HG02884 (cell line): ENCODE data around the gene MNX1.

Source experiments
- ATAC-seq: cut with Tn5 transposase; IDR thresholded peaks from one replicate; pipeline ENCODE4 v1.9.1; 2021; ENCODE audit warnings: mild to moderate bottlenecking, moderate library complexity; ENCODE audit not compliant: unreplicated experiment

The MNX1 gene

GRCh38 chr7:157033483-157034473 is 23.3 kb upstream of the MNX1 start:
- ATAC-seq, result no peak

DNA sequence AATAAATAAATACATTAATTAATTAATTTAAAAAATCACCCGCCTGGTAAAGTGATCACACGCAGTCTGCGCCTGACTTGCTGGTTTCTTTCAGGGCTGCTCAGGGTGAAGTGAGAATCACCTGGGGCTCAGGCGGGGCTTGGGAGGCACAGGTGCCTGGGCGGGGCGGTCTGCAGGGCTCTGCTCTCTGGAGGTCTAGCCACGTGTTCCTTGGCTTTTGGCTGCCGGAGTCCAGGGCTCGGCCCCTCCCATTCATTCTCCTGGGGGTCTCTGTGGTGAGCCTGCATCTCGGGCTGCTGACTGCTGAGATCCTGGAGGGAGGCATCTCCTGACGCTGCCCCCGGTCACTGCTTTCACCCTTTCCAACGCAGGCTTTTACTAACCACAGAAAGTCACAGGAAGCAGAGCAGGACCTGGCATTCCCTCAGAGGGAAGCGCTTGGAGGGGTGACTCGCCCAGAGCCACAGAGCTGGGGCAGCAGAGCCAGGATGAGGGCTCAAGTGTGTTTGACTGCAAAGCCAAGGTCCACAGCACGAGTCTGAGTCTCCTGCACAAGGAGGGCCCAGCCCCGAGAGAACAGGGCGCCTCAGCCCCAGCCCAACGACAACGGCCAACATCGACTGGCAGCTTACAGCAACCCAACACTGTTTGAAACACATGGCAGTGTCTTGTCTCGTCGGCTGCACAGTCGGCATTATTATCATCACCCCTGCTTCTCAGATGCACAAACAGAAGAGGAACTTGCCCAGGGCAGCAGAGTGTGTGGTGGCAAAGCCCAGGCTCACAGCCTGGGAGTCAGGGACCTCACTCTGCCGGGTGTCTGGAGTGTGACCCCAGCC is 22.4 kb upstream of the MNX1 start:
- ATAC-seq, result no peak

DNA sequence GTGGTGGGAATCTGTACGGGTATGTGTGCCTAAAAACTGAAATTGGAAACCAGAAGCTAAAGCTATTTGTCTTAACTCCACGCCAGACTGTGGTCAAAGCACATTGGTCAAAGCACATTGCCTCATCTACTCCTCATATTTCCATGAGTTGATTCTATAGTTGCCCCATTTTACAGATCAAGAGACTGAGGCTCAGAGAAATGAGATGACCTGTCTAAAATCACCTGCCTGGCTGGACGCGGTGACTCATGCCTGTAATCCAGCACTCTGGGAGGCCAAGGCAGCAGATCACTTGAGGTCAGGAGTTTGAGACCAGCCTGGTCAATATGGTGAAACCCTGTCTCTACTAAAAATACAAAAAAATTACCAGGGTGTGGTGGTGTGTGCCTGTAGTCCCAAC is 21.7 kb upstream of the MNX1 start:
- ATAC-seq, result no peak

- ATAC-seq, result no peak
Measured at GRCh38 chr7:157028199-157028903, 17.9 kb upstream of the MNX1 start.

- ATAC-seq, result no peak
Measured at GRCh38 chr7:157027568-157028198, 17.2 kb upstream of the MNX1 start.

DNA sequence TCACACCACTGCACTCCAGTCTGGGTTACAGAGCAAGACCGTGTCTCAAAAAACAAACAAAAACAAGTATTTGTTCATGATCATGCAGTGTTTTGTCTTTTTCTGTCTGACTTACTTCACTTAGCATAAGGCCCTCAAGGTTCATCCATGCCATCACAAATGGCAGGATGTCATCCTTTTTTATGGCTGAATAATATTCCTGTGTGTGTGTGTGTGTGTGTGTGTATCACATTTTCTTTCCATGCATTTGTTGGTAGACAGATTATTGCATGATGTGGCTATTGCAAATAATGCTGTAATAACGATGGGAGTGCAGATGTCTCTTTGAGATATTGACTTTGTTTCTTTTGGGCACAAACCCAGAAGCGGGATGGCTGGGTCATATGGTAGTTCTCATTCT is 14.3 kb upstream of the MNX1 start:
- no peak for ATAC-seq

DNA sequence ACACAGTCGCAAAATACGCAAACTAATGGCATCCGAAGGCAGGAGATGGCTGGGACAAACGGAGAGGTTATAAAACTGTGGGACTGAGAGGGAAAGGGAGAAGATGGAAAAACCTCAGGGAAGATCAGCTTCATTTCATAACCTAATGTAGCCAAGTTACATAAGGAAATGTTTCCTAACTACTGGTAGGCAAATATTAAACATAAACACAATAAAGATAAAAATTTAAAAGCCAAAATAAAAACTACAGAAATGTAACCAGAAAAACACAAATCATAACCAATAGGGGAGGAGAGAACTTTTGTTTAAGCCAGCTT is 13.1 kb upstream of the MNX1 start:
- ATAC-seq, result no peak

GRCh38 chr7:157022681-157023588 is 12.5 kb upstream of the MNX1 start:
- no peak for ATAC-seq

GRCh38 chr7:157021871-157022680 is 11.6 kb upstream of the MNX1 start:
- no peak for ATAC-seq

DNA sequence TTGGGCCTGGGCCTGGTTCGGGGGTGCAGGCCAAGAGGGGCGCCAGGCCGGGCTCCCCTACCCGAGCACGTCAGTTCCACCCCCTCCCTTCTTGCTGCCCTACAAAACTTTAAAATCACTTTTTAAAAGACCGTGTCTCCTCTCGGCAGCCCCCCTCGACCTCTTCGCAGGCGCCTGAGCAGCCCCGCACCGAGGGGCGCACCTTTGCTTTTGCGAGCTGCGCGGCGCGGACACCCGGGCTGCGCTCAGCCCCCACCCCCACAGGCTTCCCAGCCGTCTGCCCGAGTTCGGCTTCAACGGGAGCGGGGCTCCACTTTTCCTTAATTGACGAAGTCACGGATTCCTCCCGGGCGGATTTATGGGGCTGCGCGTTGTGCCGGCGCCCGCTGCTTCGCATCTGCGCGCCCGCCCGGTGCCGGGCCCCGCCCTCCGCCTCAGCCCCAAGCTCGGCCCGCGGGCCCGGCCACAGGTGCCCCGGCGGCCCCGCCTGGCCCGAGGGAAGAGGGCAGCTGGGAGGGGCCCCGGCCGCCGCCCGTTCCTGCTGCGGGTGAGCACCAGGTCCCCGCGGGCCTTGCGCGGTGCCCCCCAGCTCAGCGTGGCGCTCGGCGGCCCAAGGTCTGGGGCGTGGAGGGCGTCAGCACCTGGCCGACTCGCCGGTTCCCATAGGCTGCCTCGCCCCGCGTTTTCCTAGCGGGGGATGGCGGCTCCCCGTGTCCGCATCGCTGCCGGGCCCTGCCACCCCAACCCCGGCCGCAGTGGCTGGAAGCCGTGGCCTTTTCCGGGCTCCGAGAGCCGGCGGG is 10.8 kb upstream of the MNX1 start:
- no peak for ATAC-seq

DNA sequence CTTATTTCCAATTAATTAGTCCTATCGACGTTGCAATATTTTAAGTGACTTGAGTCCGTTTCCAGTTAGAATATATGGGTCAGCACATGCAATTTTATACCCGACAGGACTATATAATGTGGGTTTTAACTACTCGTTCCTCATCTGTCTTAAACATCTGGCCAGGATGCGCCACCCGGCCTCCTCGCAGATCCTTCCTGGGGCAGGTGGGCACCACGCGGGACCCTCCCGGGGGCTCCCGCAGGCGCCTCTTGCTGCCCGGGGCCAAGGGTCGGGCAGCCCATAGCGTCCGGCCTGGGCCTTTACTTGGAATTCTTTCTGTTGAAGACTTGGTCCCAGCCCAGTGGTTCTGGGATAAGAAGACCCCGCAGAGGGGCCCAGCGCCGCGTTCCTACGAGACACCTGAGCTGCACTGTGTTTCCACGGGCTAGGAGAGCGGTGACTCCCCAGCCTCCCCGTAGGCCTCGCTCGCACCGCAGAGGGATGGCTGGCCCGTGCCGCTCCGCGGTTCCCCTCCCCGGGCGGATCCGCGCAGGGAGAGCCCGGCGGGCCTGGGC is 10.1 kb upstream of the MNX1 start:
- ATAC-seq, result no peak

- ATAC-seq, result no peak
Measured at GRCh38 chr7:157019718-157020451, 9.4 kb upstream of the MNX1 start.

DNA sequence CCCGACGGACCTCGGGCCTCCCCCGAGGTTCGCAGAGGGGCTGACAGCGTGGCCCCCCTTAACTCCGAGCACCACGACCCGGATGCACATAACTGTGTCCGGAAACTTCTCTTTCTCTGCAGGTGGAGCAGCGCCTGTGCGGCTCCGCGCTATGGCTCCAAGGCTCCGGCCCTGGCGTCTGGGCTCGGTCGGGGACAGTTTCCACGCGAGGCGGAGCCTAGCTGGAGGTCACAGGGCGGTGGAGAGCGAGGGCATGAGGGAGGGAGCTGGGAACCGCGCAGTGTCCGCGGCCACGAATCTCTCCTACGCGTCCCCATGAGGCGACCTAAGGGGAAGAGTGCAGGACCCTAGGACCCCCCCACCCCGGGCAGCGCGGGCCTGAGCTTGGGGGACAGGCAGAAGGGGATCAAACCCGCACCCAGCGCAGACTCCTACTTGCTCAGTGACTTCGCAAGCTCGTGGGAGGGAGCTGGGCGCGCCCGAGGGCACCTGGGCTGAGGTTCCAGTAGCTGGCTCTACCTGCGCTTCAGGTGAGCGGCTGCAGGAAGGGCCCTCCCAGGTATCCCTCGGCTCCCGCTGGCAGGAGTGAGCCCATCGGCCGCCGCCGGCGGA is 8.6 kb upstream of the MNX1 start:
- ATAC-seq, result no peak

DNA sequence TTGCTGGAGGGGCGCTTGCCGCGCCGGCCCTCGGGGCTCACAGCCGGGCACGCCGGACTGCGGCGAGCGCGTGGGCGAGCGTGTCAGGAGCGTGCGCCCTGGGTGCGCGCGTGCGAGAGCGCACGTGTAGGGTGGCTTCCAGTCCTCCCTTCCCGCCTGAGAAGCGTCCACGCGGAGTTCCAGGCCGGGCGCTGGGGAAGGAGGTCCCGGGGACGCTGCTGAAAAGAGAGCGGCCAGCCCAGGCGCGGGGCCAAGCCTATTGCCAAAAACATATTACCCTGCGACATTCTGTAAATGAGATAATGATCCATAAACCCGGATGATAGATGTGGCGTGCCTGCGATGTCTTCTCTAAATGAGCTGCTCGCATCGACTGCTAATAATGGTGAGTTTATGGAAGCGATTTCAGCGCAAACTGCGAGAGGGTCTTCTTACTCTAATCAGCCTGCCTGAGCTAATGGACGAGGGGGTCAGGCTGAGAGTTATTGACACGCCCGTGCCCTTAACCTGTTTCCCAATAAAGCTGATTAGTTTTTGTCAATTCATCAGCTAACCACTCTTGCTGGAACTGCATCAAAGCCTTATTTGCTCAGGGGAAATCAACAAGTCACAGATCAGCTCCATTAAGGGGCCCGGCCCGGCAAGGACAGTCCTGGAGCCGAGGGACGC is 8.0 kb upstream of the MNX1 start:
- no peak for ATAC-seq

- ATAC-seq, result no peak
Measured at GRCh38 chr7:157017603-157018327, 7.3 kb upstream of the MNX1 start.

DNA sequence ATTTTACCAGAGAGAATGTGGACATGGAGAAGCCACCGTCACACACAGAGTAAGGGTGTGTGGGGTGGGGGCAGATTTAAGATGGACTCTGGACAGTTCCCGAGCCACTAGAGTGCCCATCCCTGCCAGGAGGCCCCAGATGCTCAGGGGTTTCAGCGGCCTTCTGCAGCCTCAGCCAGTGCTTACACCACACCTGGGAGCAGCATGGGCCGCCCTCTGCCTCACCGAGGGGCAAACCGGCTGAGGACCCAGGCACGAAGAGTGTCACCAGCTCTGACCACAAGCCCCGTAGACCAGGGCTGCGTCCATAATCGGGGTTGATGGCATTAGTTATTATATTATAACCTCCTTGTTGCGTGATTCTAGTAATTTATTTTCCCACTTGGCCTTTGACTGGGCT is 6.7 kb upstream of the MNX1 start:
- ATAC-seq, result no peak
